Inflammatory macrophage (primary cell): ENCODE results near the gene ZBTB4.

ENCODE experiments used
- DNase-seq, 2 donors: peaks; one replicate each; pipeline ENCODE4 v3.0.0-alpha.2; 2020 to 2022
- total RNA-seq, 18 experiments: gene quantifications; one replicate each; lab custom pipeline; 2026; ENCODE audit warnings: mixed read lengths in 6 of 18, inconsistent platforms in 2 of 18; lab: John Stamatoyannopoulos, UW

Gene ZBTB4, protein sequence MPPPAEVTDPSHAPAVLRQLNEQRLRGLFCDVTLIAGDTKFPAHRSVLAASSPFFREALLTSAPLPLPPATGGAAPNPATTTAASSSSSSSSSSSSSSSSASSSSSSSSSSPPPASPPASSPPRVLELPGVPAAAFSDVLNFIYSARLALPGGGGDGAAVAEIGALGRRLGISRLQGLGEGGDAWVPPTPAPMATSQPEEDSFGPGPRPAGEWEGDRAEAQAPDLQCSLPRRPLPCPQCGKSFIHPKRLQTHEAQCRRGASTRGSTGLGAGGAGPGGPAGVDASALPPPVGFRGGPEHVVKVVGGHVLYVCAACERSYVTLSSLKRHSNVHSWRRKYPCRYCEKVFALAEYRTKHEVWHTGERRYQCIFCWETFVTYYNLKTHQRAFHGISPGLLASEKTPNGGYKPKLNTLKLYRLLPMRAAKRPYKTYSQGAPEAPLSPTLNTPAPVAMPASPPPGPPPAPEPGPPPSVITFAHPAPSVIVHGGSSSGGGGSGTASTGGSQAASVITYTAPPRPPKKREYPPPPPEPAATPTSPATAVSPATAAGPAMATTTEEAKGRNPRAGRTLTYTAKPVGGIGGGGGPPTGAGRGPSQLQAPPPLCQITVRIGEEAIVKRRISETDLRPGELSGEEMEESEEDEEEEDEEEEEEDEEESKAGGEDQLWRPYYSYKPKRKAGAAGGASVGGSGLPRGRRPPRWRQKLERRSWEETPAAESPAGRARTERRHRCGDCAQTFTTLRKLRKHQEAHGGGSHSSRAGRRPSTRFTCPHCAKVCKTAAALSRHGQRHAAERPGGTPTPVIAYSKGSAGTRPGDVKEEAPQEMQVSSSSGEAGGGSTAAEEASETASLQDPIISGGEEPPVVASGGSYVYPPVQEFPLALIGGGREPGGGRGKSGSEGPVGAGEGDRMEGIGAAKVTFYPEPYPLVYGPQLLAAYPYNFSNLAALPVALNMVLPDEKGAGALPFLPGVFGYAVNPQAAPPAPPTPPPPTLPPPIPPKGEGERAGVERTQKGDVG
- total RNA-seq, result 6.8 to 50.4 (median 27.8) reads per million in 18 experiments

DNA sequence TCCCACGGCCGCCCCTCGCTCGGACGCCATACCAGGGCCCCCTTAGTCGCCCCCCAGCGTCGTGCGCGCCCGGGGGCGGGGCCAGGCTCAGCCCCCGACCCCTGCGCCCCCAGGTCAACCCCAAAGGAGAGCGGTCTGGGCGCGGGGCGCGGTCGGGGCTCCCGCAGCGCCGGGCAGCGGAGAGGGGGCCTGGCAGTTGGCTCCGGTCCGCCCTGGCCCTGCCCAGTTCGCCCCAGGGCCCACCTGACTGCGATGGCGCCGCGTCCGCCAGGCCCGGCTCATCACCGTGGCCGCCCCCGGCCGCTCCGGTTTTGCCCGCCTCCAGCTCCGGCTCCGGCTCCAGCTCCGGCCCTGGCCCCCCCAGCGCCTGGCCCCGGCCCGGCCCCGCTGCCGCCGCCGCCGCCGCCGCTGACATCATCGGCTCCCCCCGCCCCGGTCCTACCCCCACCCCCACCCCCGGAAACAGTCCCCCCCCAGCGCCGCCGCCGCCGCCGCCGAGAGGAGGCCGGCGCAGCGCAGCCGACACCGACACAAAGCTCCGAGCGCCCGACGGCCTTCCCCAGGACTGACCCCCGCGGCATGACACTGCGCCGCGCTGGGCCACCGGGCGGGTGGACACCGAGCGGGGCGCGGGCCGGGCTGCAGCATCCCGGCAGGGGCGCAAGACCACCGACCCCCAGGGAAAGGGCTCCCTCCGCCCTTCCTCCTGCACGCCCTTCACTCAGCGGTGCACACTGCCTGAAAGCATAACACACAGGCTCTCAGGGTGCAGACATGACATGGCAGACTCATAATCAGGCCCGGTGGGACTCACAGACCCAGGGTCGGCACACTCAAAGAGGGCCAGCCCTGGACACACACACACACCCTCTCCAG, at the start of gene ZBTB4:
Gene ZBTB4 (minus strand): TSS at position 419 of the 876 bp plus-strand sequence. CDS start 12,830 bp downstream, outside the sequence.
- peak in 1 of 2 donors; percentile 27 for DNase-seq

DNA sequence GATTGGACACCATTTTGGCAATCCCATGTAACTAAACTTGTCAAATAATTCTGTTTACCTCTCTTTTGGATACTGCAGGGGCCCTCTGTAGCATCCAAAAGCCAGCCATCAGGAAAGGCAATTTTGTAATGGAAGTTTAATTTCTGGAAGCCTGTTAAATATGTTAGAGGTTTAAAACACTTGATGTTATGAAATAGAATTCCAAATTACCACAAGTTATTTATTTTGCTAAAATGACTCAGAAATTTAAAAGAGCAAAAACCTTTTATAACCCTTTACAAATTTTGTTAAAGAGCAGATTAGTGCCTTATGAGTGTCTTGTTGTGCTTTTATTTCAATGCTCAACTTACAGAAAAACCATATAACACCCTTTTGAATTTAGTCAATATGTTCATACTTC, 49.4 kb upstream of the ZBTB4 start:
- DNase-seq, result no peak

DNA sequence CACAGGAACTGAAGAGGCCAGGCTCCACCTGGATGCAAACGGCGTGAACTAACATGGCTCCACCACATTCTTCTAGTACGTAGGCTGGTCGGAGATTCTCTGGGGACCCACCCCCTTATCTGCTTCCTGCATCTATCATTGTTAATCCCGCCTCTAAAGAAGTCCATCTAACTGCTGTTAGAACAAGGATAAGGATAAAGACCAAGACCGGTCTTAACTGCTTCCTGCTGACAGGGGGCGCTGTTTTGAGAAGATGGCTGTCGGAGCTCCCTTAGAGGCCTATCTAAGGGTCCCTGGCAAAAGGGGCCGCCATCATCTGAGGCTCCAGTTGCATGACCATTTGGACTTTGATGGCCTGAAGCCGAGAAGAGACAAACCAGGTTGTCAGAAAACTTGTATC, 43.6 kb upstream of the ZBTB4 start:
- peak; percentile 49 to 59 for DNase-seq

DNA sequence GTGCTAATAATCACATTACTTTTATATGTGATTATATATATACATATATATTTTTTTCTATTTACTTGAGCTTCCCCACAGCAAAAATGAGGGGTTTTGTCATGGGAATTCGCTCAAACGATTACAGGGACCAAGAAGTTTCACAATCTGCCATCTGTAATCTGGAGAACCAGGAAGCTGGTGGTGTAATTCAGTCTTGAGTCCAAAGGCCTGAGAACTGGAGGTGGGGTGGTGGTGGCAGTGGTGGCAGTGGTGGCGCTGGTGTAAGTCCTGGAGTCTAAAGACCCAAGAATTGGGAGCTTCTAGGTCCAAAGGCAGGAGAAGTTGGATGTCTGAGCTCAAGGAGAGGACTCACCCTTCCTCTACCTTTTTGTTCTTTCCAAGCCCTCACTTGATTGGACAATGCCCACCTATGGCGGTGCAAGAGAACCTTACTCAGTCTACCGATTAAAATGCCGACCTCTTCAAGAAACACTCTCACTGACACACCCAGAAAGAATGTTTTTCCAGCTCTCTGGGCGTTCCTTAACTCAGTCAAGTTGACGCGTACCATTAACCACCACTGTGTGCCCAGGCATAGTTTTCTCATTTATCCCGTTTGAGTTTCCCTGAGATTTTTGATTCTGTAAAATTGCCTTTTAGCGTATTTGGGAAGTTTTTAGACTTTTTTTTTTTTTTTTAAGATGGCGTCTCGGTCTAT, 36.6 kb upstream of the ZBTB4 start:
- DNase-seq, result peak; percentile 83 to 90

DNA sequence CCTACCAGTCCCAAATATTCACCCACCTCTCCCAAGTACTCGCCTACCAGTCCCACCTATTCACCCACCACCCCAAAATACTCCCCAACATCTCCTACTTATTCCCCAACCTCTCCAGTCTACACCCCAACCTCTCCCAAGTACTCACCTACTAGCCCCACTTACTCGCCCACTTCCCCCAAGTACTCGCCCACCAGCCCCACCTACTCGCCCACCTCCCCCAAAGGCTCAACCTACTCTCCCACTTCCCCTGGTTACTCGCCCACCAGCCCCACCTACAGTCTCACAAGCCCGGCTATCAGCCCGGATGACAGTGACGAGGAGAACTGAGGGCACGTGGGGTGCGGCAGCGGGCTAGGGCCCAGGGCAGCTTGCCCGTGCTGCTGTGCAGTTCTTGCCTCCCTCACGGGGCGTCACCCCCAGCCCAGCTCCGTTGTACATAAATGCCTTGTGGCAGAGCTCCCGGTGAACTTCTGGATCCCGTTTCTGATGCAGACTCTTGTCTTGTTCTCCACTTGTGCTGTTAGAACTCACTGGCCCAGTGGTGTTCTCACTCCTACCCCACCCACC, 34.5 kb upstream of the ZBTB4 start:
- DNase-seq, result peak in 1 of 2 donors; percentile 32

DNA sequence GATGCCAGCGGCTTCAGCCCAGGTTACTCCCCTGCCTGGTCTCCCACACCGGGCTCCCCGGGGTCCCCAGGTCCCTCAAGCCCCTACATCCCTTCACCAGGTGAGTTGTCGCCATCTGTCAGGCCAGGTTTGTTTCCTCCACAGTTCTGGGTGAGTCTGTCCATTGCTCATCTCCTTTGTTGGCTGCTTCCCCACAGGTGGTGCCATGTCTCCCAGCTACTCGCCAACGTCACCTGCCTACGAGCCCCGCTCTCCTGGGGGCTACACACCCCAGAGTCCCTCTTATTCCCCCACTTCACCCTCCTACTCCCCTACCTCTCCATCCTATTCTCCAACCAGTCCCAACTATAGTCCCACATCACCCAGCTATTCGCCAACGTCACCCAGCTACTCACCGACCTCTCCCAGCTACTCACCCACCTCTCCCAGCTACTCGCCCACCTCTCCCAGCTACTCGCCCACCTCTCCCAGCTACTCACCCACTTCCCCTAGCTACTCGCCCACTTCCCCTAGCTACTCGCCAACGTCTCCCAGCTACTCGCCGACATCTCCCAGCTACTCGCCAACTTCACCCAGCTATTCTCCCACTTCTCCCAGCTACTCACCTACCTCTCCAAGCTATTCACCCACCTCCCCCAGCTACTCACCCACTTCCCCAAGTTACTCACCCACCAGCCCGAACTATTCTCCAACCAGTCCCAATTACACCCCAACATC, 33.6 kb upstream of the ZBTB4 start:
- DNase-seq, result peak in 1 of 2 donors; percentile 17

DNA sequence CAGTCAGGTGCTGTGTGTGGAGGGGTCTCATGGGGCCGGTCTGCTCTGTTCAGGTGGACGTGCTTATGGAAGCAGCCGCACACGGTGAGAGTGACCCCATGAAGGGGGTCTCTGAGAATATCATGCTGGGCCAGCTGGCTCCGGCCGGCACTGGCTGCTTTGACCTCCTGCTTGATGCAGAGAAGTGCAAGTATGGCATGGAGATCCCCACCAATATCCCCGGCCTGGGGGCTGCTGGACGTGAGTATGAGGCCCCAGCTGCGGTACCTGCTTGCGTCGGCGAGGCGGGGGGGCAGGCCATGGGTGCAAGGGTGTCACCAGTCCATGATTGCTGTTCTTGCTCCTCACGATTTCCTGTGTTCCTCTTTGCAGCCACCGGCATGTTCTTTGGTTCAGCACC, 32.7 kb upstream of the ZBTB4 start:
- no peak for DNase-seq

DNA sequence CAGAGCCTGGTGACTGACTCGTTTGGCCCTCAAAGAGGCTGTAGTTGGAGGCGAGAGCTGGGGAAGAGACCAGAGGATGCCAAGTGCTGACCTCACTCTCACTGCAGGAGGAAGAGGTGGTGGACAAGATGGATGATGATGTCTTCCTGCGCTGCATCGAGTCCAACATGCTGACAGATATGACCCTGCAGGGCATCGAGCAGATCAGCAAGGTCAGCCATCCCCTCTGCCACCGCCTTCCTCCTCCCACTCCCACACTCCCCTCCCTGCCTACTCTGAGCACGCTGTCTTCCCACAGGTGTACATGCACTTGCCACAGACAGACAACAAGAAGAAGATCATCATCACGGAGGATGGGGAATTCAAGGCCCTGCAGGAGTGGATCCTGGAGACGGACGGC, 31.7 kb upstream of the ZBTB4 start:
- DNase-seq, result no peak

DNA sequence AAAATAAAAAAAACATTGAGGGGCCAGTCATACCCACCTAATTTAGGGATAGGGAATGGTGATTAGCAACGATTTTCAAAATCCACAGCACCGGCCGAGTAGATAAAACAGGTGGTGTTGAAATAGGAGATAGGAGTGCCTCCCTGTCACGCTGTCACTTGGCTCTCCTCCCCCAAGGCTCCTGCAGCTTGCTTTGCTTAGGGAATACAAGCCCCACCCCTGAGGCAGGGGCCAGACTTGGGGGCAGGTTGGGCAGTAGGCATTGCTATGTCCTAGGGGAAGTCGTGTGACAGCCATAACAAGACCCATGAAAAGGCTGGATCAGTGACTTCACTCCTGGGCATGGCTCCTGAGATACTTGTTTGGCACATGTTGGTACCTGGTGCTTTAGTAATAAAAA, 30.5 kb upstream of the ZBTB4 start:
- DNase-seq, result no peak

DNA sequence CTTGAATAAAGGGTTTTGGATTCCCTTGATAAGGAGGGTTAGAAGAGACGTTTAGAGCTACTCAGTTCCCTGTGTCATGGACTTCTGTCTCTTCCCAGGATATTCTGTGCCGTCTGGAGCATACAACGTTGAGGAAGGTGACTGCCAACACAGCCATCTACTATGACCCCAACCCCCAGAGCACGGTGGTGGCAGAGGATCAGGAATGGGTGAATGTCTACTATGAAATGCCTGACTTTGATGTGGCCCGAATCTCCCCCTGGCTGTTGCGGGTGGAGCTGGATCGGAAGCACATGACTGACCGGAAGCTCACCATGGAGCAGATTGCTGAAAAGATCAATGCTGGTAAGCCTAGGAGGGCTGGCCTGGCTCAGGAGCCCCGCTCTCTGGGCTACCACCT, 29.4 kb upstream of the ZBTB4 start:
- DNase-seq, result no peak

DNA sequence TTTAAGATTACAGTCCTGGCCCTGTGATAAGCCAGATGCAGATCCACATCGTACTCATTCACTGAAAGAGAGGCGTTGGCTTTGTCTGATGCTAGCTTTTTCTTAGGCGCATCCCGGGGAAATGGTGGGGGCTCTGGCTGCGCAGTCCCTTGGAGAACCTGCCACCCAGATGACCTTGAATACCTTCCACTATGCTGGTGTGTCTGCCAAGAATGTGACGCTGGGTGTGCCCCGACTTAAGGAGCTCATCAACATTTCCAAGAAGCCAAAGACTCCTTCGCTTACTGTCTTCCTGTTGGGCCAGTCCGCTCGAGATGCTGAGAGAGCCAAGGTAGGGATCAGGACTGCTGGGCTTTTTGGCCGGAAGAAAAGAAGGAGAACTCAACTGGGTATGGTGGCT, 28.7 kb upstream of the ZBTB4 start:
- no peak for DNase-seq

DNA sequence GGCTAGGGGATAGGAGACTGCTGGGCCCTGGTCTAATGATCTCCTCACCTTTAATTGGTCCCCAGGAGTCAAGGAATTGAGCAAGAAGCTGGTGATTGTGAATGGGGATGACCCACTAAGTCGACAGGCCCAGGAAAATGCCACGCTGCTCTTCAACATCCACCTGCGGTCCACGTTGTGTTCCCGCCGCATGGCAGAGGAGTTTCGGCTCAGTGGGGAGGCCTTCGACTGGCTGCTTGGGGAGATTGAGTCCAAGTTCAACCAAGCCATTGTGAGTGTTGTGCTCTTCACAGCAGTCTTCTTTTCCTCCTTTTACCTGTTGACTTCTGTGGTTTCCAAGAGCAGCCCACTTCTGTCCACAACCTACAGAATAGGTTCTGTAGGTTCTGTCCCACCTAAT, 24.1 kb upstream of the ZBTB4 start:
- no peak for DNase-seq

DNA sequence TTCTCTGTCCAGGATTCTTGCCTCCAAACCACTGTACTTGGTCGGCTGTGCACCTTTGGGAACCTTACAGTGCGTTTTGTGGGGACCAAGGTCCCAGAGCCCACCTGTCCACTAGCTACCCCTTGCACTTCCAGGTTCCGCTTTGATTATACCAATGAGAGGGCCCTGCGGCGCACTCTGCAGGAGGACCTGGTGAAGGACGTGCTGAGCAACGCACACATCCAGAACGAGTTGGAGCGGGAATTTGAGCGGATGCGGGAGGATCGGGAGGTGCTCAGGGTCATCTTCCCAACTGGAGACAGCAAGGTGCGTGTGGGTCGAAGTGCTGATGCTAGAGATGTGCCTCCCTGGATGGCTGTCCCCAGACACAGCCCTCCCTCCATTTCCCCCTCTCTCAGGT, 23.6 kb upstream of the ZBTB4 start:
- DNase-seq, result peak in 1 of 2 donors; percentile 6

DNA sequence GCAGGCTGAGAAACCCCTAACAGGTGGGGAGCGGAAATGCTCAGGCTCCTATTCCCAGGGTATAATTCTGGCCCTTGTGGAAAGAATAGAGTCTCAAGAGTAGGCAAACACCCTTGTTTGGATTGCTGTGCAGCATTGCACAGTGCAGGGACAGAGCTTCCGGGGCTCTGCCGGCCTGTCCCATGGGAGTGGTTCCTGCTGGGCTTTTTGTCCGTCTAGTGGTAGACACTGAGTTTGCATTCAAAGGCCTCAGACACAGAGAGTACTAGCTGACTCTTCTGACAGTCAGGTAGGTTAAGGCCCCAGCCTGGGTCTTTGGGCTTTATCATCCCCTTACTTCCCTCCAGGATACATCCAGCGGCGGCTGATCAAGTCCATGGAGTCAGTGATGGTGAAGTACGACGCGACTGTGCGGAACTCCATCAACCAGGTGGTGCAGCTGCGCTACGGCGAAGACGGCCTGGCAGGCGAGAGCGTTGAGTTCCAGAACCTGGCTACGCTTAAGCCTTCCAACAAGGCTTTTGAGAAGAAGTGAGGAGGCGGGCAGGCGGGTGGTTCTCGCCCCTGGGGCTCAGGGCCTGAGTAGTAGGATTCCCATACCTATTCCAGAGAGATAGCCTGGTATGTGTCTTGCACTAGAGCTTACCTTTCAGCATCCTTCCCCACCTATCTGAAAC, 22.9 kb upstream of the ZBTB4 start:
- DNase-seq, result no peak

DNA sequence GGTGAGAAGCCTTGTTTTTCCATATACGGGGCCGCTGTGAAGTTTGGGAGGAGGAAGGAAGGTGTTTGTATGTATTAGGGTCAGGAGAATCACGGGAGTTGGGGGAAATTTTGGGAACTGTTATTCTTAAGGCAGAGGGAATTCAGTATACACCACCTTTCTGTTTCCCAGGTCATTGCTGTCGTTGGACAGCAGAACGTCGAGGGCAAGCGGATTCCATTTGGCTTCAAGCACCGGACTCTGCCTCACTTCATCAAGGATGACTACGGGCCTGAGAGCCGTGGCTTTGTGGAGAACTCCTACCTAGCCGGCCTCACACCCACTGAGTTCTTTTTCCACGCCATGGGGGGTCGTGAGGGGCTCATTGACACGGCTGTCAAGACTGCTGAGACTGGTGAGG, 22.3 kb upstream of the ZBTB4 start:
- no peak for DNase-seq

DNA sequence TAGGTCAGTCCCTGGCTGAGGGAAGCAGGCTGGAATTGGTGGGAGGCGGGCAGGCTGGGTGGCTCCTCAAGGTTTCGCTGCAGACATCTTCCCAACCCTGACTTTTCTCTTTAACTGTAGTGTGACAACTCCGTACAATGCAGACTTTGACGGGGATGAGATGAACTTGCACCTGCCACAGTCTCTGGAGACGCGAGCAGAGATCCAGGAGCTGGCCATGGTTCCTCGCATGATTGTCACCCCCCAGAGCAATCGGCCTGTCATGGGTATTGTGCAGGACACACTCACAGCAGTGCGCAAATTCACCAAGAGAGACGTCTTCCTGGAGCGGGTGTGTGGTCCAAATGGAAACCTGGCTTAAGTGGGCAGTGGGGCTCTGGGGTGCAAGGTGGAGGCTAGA, 19.7 kb upstream of the ZBTB4 start:
- DNase-seq, result no peak

DNA sequence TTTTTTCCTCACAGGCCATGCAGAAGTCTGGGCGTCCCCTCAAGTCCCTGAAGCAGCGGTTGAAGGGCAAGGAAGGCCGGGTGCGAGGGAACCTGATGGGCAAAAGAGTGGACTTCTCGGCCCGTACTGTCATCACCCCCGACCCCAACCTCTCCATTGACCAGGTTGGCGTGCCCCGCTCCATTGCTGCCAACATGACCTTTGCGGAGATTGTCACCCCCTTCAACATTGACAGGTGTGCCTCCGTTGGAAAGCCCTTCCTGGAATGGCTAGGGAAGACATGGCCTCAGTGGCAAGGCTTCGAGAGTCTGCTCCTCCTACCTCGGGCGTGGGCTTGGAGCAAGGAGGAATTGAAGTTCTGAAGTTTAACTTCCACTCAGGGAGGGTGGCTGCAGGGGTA, 18.2 kb upstream of the ZBTB4 start:
- DNase-seq, result no peak

DNA sequence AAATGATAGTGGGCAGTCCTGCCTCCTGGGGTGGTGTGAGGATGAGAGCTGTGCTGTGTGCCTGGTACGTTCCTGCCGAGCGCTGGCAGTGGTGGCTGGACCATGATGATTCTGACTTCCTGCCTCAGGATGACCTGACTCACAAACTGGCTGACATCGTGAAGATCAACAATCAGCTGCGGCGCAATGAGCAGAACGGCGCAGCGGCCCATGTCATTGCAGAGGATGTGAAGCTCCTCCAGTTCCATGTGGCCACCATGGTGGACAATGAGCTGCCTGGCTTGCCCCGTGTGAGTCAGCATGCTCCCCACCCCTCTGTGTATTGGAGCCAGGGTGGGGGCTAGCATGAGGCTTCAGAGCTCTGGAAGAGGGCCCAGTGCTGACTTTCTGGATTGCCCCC, 17.8 kb upstream of the ZBTB4 start:
- no peak for DNase-seq

DNA sequence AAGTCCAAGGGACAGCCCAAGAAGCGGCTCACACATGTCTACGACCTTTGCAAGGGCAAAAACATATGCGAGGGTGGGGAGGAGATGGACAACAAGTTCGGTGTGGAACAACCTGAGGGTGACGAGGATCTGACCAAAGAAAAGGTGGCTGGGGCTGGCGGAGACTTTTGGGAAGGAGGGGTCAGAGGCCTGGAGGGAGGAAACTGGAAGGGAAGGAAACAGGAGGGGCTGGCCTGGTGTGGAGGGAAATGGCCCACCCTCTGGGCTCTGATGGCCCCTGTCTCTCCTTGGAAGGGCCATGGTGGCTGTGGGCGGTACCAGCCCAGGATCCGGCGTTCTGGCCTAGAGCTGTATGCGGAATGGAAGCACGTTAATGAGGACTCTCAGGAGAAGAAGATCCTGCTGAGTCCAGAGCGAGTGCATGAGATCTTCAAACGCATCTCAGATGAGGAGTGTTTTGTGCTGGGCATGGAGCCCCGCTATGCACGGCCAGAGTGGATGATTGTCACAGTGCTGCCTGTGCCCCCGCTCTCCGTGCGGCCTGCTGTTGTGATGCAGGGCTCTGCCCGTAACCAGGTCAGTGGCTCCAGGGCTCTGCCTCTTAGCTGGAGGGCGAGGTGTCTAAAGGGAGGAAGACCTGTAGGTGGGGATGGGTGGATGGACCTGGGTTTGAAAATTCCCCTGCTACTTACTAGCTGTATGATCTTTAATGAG, 17.2 kb upstream of the ZBTB4 start:
- DNase-seq, result no peak
